HepG2 (cell line): ENCODE measurements around the gene BCL6B. TPM values are rescaled to one million over a fixed set of nuclear protein-coding genes. Genes with fewer than 3 reads are reported as not detected.

Experiments
- ADNP ChIP-seq: sonication (generic); formaldehyde crosslinking; IDR thresholded peaks from 2 replicates; pipeline ENCODE4 v1.4.0; 2020; ENCODE audit warnings: missing genetic modification reagents
- ATF3 ChIP-seq: sonication (generic); formaldehyde crosslinking; IDR thresholded peaks from 2 replicates; pipeline ENCODE4 v1.4.0; 2020; ENCODE audit warnings: missing genetic modification reagents
- ELF3 ChIP-seq: IDR thresholded peaks from 2 replicates; pipeline ENCODE4 v1.6.1; 2016; ENCODE audit warnings: missing genetic modification reagents, missing compliant biosample characterization
- GTF2F1 ChIP-seq: fragments of 150-350 bp; IDR thresholded peaks from 2 replicates; pipeline ENCODE4 v1.6.1; 2014; ENCODE audit warnings: low read length
- GTF3A ChIP-seq: sonication (generic); formaldehyde crosslinking; conservative IDR thresholded peaks from 2 replicates; pipeline ENCODE4 v1.4.0; 2020; ENCODE audit warnings: mild to moderate bottlenecking, missing genetic modification reagents
- HMG20A ChIP-seq: IDR thresholded peaks from 2 replicates; pipeline ENCODE4 v1.6.1; 2016; ENCODE audit warnings: borderline replicate concordance
- HMGXB4 ChIP-seq, 2 experiments: sonication (generic) in 1 of 2; formaldehyde crosslinking in 1 of 2; IDR thresholded peaks; 2 replicates each; pipeline versions ENCODE4 v1.4.0 to v1.6.1; 2018 to 2020; ENCODE audit warnings: missing genetic modification reagents in 2 of 2, borderline replicate concordance in 1 of 2, low read depth in 1 of 2, mild to moderate bottlenecking in 1 of 2, missing biosample characterization in 1 of 2
- MLXIP ChIP-seq: sonication (generic); formaldehyde crosslinking; IDR thresholded peaks from 2 replicates; pipeline ENCODE4 v1.9.0; 2021; ENCODE audit warnings: missing genetic modification reagents, borderline replicate concordance
- NFE2L1 ChIP-seq: sonication (generic); formaldehyde crosslinking; IDR thresholded peaks from 2 replicates; pipeline ENCODE4 v1.4.0; 2020; ENCODE audit warnings: missing genetic modification reagents, mild to moderate bottlenecking, borderline replicate concordance
- NFKB2 ChIP-seq: sonication (generic); formaldehyde crosslinking; IDR thresholded peaks from 2 replicates; pipeline ENCODE4 v1.4.0; 2020; ENCODE audit warnings: missing genetic modification reagents, borderline replicate concordance
- NFYC ChIP-seq: IDR thresholded peaks from 2 replicates; pipeline ENCODE4 v1.6.1; 2016; ENCODE audit warnings: missing genetic modification reagents, missing compliant biosample characterization
- PBX3 ChIP-seq: sonication (generic); formaldehyde crosslinking; IDR thresholded peaks from 2 replicates; pipeline ENCODE4 v1.8.1; 2023; ENCODE audit warnings: missing genetic modification reagents, inconsistent platforms, borderline replicate concordance
- PLRG1 ChIP-seq: fragments of 450-650 bp; conservative IDR thresholded peaks from 2 replicates; pipeline ENCODE4 v1.6.1; 2016
- SOX6 ChIP-seq, 2 experiments: fragments of 450-650 bp in 1 of 2; sonication (generic) in 1 of 2; formaldehyde crosslinking in 1 of 2; IDR thresholded peaks; 2 replicates each; pipeline versions ENCODE4 v1.4.0 to v1.6.1; 2017 to 2020; ENCODE audit warnings: antibody characterized with exemption in 1 of 2, mild to moderate bottlenecking in 1 of 2, missing genetic modification reagents in 1 of 2
- SP2 ChIP-seq: sonication (generic); formaldehyde crosslinking; IDR thresholded peaks from 2 replicates; pipeline ENCODE4 v1.5.1; 2020; ENCODE audit warnings: mild to moderate bottlenecking, missing genetic modification reagents
- WIZ ChIP-seq: sonication (generic); formaldehyde crosslinking; IDR thresholded peaks from 2 replicates; pipeline ENCODE4 v1.5.1; 2020; ENCODE audit warnings: mild to moderate bottlenecking, missing genetic modification reagents
- ZNF101 ChIP-seq: sonication (generic); formaldehyde crosslinking; IDR thresholded peaks from 2 replicates; pipeline ENCODE4 v1.4.0; 2020; ENCODE audit warnings: mild to moderate bottlenecking, low read depth, missing genetic modification reagents, borderline replicate concordance
- ZNF224 ChIP-seq: sonication (generic); formaldehyde crosslinking; IDR thresholded peaks from 2 replicates; pipeline ENCODE4 v1.5.0; 2020; ENCODE audit warnings: mild to moderate bottlenecking, missing genetic modification reagents
- ZNF746 ChIP-seq: sonication (generic); formaldehyde crosslinking; IDR thresholded peaks from 2 replicates; pipeline ENCODE4 v1.8.0; 2022; ENCODE audit warnings: mild to moderate bottlenecking, missing genetic modification reagents
- ZNF770 ChIP-seq: sonication (generic); formaldehyde crosslinking; IDR thresholded peaks from 2 replicates; pipeline ENCODE4 v1.5.0; 2020; ENCODE audit warnings: mild to moderate bottlenecking, missing genetic modification reagents
- ZNF891 ChIP-seq: sonication (generic); formaldehyde crosslinking; IDR thresholded peaks from 2 replicates; pipeline ENCODE4 v1.5.0; 2020; ENCODE audit warnings: mild to moderate bottlenecking, missing genetic modification reagents
- polyA plus RNA-seq, 8 experiments: library from polyadenylated mRNA; depleted of rRNA in 3 of 8; stranded (reverse) in 7 of 8; unstranded in 1 of 8; fragments of >200 nt; fragmentation: Illumina TruSeq in 4 of 8; extraction: Trizol in 4 of 8; gene quantifications; 2 replicates each; pipeline versions ENCODE4 v1.2.1 to v1.2.3, GENCODE V29; 2011 to 2016; ENCODE audit warnings: low read depth in 4 of 8, missing spikeins in 1 of 8, mixed read lengths in 1 of 8; ENCODE audit not compliant: insufficient read depth in 1 of 8
- total RNA-seq, 5 experiments: library from RNA; depleted of rRNA; stranded (reverse); fragments of >200 nt; fragmentation: Illumina TruSeq; extraction: Trizol; gene quantifications; 2 replicates each; pipeline ENCODE4 v1.2.3, GENCODE V29; 2016; ENCODE audit warnings: low read depth in 1 of 5

BCL6B gene
- total and polyA plus RNA-seq, 2 of the 13 experiments (the other 11 are each of a cell fraction or from before 2014, with no cell fraction given): not detected

GRCh38 chr17:7014261-7014994 lies 8.4 kb upstream of the BCL6B start (continued):
- peak; percentile 58 to 64; a peak in 3 of 4 replicates for TF ChIP-seq HMGXB4 (CRISPR knock-in tag; IDR thresholded peaks at IDR 0.05; ENCODE audit: borderline replicate concordance in 1 of 2, low read depth in 1 of 2)
- 0 out of 2 replicates have a peak, but pooled peaks have one; percentile 27 for TF ChIP-seq GTF2F1
- no peak for TF ChIP-seq PLRG1
- TF ChIP-seq ZNF746 (CRISPR knock-in tag): no peak; the same call in 1 of the 2 replicates
- TF ChIP-seq ZNF101 (CRISPR knock-in tag): no peak
- TF ChIP-seq MLXIP (CRISPR knock-in tag): no peak
- no peak for TF ChIP-seq NFE2L1 (CRISPR knock-in tag)
- peak; percentile 15; the same call in 1 of the 2 replicates for TF ChIP-seq NFKB2 (CRISPR knock-in tag)
- TF ChIP-seq NFYC (CRISPR knock-in tag): peak; percentile 82
- no peak for TF ChIP-seq GTF3A (CRISPR knock-in tag)
- TF ChIP-seq PBX3: no peak
- no peak for TF ChIP-seq SOX6 (IDR thresholded peaks at IDR 0.05)
- TF ChIP-seq SOX6 (CRISPR knock-in tag; IDR thresholded peaks at IDR 0.05): peak; percentile 60; the same call in 1 of the 2 replicates
- no peak for TF ChIP-seq HMG20A (CRISPR knock-in tag)
- TF ChIP-seq ZNF770: peak; percentile 68
- TF ChIP-seq ELF3 (CRISPR knock-in tag): peak; percentile 59; the same call in 1 of the 2 replicates
- TF ChIP-seq WIZ (CRISPR knock-in tag): no peak
- peak; percentile 54; the same call in 1 of the 2 replicates for TF ChIP-seq ZNF224 (CRISPR knock-in tag)
- TF ChIP-seq ATF3: peak; percentile 90
- no peak for TF ChIP-seq ADNP (CRISPR knock-in tag)
- peak; percentile 91 for TF ChIP-seq SP2
- TF ChIP-seq ZNF891 (CRISPR knock-in tag): peak; percentile 77; the same call in 1 of the 2 replicates
